Caco-2 (cell line): ENCODE results near the gene ANP32A. TPM values are rescaled to one million over a fixed set of nuclear protein-coding genes. Genes with fewer than 3 reads are reported as not detected.
A peak's percentile ranks its signal among the peaks of the same experiment; 100 is the strongest.

Source experiments
- BruUV-seq: library from RNA; stranded (reverse); fragments of 400-500 nt; replicated peaks from 2 replicates; lab custom pipeline; 2021; lab: Mats Ljungman, UMichigan
- CTCF ChIA-PET: fragments of 300-600 bp; sonication (Branson Sonifier 250); formaldehyde crosslinking; loops from one replicate; lab custom pipeline; 2022; ENCODE audit warnings: antibody characterized with exemption; lab: Charles Lee
- POLR2A ChIA-PET: fragments of 300-600 bp; sonication (Branson Sonifier 250); formaldehyde crosslinking; loops from one replicate; lab custom pipeline; 2022; ENCODE audit warnings: antibody characterized with exemption; lab: Charles Lee
- DNase-seq, 2 experiments: peaks; one replicate each; pipeline versions ENCODE4 v3.0.0 to v3.0.0-alpha.2; 2020 to 2022
- H3K27me3 ChIP-seq: replicated peaks from 2 replicates; pipeline ENCODE4 v1.6.0; 2011; ENCODE audit warnings: low read length; ENCODE audit not compliant: control insufficient read depth, insufficient read depth
- H3K36me3 ChIP-seq: 2 replicates; pipeline ENCODE4 v1.5.1; 2011; ENCODE audit warnings: low read length; ENCODE audit not compliant: control insufficient read depth, insufficient read depth
- H3K4me1 ChIP-seq: fragments of 250-450 bp; sonication (Bioruptor Pico); 2 replicates; pipeline ENCODE4 v1.5.1; 2020; ENCODE audit warnings: mild to moderate bottlenecking
- H3K4me3 ChIP-seq: 2 replicates; pipeline ENCODE4 v1.5.1; 2011; ENCODE audit warnings: low read depth, mild to moderate bottlenecking, control low read depth, low read length
- H3K9me3 ChIP-seq: fragments of 250-450 bp; sonication (Bioruptor Pico); 2 replicates; pipeline ENCODE4 v1.5.1; 2020; ENCODE audit warnings: mild to moderate bottlenecking, moderate library complexity
- H3K27ac Mint-ChIP-seq: one replicate; pipeline ENCODE4 v1.8.0; 2022; ENCODE audit warnings: mixed read lengths; ENCODE audit not compliant: unreplicated experiment
- H3K27me3 Mint-ChIP-seq: one replicate; pipeline ENCODE4 v1.8.0; 2022; ENCODE audit warnings: mixed read lengths; ENCODE audit not compliant: insufficient read depth, unreplicated experiment
- H3K36me3 Mint-ChIP-seq: one replicate; pipeline ENCODE4 v1.8.0; 2022; ENCODE audit warnings: mild to moderate bottlenecking, mixed read lengths; ENCODE audit not compliant: insufficient read depth, unreplicated experiment
- H3K4me1 Mint-ChIP-seq: one replicate; pipeline ENCODE4 v1.8.0; 2022; ENCODE audit warnings: low read depth, mixed read lengths; ENCODE audit not compliant: unreplicated experiment
- H3K4me3 Mint-ChIP-seq: one replicate; pipeline ENCODE4 v1.8.0; 2022; ENCODE audit warnings: mild to moderate bottlenecking, moderate library complexity, mixed read lengths; ENCODE audit not compliant: unreplicated experiment
- H3K9me3 Mint-ChIP-seq: one replicate; pipeline ENCODE4 v1.8.0; 2022; ENCODE audit warnings: mixed read lengths; ENCODE audit not compliant: unreplicated experiment
- intact Hi-C: fragments of 100-400 bp; cut with micrococcal nuclease; formaldehyde crosslinking; loops from one replicate; pipeline ENCODE4 v1.10.0; 2022; ENCODE audit not compliant: unreplicated experiment
- total RNA-seq: library from RNA; stranded (reverse); gene quantifications from 2 replicates; pipeline ENCODE4 v1.2.3, GENCODE V29; 2022
- TF ChIP-seq, protein P1 (sequence below), 2 experiments: fragments of 200-600 bp in 1 of 2; IDR thresholded peaks; 1 replicate in 1 of 2; 2 replicates in 1 of 2; pipeline versions ENCODE4 v1.5.1 to v1.8.0; 2011 to 2022; ENCODE audit warnings: antibody characterized with exemption in 1 of 2, control low read depth in 1 of 2, inconsistent platforms in 1 of 2, low read depth in 1 of 2, low read length in 1 of 2, mild to moderate bottlenecking in 1 of 2, moderate library complexity in 1 of 2; ENCODE audit not compliant: insufficient read depth in 1 of 2, severe bottlenecking in 1 of 2, unreplicated experiment in 1 of 2

Gene ANP32A
- total RNA-seq, 1 experiment from 2014 or later = 169 TPM

DNA sequence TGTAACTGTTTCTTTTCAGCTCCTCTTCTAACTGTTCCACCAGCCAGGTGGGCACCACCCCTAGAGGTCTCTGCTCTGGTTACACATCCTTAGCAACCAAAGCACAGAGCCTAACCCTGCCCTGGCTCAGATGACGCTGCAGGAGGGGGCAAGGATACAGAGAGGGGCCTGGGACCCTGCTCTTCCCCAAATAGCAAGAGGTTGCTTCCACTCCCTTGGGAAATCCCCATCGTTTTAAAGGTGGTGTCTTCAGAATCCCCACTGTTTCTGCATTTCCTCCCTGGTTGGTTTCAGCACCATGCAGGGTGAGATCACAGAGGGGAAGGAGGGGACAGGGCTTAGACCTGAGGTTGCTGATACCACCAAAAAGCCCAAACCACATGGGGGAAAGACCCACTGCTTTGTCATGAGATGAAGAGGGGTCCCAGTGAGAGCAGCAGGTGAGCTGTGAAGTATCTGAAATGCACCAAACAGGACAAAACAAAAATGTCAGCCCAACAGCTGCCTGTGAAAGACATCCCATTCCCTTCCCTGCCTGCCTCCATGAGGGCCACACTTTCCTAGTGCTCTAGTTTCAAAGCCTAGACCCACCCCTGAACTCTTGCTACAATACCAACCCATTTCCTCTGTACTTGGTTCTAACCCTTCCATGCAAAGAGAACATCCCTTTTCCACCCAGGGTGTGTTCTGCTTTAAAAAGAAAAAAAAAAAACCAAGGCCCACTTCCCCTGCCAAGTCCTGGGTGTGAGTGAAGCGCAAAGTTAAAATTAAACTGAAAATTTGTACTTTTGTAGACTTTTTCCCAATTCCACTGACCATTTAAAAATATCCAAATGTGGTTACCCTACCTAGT lies 29.0 kb downstream of the ANP32A start:
- Histone ChIP-seq H3K36me3 (peaks cover under 1% of the 10 kb centered on the region), H3K4me3 (no peak overlapping the region), H3K27me3 (no peaks in the 10 kb centered on the region), H3K9me3 (no peaks in the 10 kb centered on the region), H3K4me1 (peaks cover 72% of the 10 kb centered on the region)
- TF ChIP-seq, protein P1, sequence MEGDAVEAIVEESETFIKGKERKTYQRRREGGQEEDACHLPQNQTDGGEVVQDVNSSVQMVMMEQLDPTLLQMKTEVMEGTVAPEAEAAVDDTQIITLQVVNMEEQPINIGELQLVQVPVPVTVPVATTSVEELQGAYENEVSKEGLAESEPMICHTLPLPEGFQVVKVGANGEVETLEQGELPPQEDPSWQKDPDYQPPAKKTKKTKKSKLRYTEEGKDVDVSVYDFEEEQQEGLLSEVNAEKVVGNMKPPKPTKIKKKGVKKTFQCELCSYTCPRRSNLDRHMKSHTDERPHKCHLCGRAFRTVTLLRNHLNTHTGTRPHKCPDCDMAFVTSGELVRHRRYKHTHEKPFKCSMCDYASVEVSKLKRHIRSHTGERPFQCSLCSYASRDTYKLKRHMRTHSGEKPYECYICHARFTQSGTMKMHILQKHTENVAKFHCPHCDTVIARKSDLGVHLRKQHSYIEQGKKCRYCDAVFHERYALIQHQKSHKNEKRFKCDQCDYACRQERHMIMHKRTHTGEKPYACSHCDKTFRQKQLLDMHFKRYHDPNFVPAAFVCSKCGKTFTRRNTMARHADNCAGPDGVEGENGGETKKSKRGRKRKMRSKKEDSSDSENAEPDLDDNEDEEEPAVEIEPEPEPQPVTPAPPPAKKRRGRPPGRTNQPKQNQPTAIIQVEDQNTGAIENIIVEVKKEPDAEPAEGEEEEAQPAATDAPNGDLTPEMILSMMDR (IDR thresholded peaks at IDR 0.05; ENCODE audit: insufficient read depth in 1 of 2, low read depth in 1 of 2, low read length in 1 of 2, severe bottlenecking in 1 of 2, unreplicated experiment in 1 of 2) = no peak
- CTCF ChIA-PET = interaction anchor here (0.7 kb wide), 1 partner anchor 115 kb away, joined by 4 read pairs; no protein-coding TSS in a partner anchor
- Mint-ChIP-seq H3K27me3 (no peaks in the 10 kb centered on the region), H3K9me3 (no peaks in the 10 kb centered on the region), H3K4me3 (no peak overlapping the region), H3K27ac (peak overlapping the region; percentile 93), H3K4me1 (peaks cover 57% of the 10 kb centered on the region), H3K36me3 (peaks cover 36% of the 10 kb centered on the region)
- POLR2A ChIA-PET = no interaction called here
- intact Hi-C loops = no loop called here
- DNase-seq = no peak
- BruUV-seq = no TSS peak

- TF ChIP-seq, protein P1 (IDR thresholded peaks at IDR 0.05; ENCODE audit: insufficient read depth in 1 of 2, low read depth in 1 of 2, low read length in 1 of 2, severe bottlenecking in 1 of 2, unreplicated experiment in 1 of 2) = no peak
- no TSS peak for BruUV-seq
- Mint-ChIP-seq H3K4me1 (peaks cover 54% of the 10 kb centered on the region), H3K27ac (peak overlapping the region; percentile 17), H3K4me3 (no peak overlapping the region), H3K9me3 (no peaks in the 10 kb centered on the region), H3K27me3 (no peaks in the 10 kb centered on the region), H3K36me3 (peaks cover 43% of the 10 kb centered on the region)
- CTCF ChIA-PET = no interaction called here
- H3K9me3 ChIP-seq = no peaks in the 10 kb centered on the region
- intact Hi-C loops = no loop called here
- H3K36me3 ChIP-seq = peaks cover 1% of the 10 kb centered on the region; the same call in 1 of the 2 replicates
- POLR2A ChIA-PET = no interaction called here
- no peak overlapping the region for H3K4me3 ChIP-seq
- DNase-seq = no peak
- peaks cover 73% of the 10 kb centered on the region for H3K4me1 ChIP-seq
- no peaks in the 10 kb centered on the region for H3K27me3 ChIP-seq
These were observed 29.8 kb downstream of the ANP32A start for GRCh38 chr15:68790910-68791309.

- Mint-ChIP-seq H3K36me3 (peaks cover 48% of the 10 kb centered on the region), H3K27ac (peak overlapping the region; percentile 17), H3K27me3 (no peaks in the 10 kb centered on the region), H3K9me3 (no peaks in the 10 kb centered on the region), H3K4me1 (peaks cover 50% of the 10 kb centered on the region), H3K4me3 (no peak overlapping the region)
- H3K27me3 ChIP-seq = no peaks in the 10 kb centered on the region
- no TSS peak for BruUV-seq
- no peak overlapping the region for H3K4me3 ChIP-seq
- H3K4me1 ChIP-seq = peaks cover 71% of the 10 kb centered on the region
- ChIA-PET POLR2A (no interaction called here), CTCF (no interaction called here)
- DNase-seq = no peak
- no peaks in the 10 kb centered on the region for H3K9me3 ChIP-seq
- H3K36me3 ChIP-seq = peaks cover 1% of the 10 kb centered on the region; the same call in 1 of the 2 replicates
- TF ChIP-seq, protein P1 (IDR thresholded peaks at IDR 0.05; ENCODE audit: insufficient read depth in 1 of 2, low read depth in 1 of 2, low read length in 1 of 2, severe bottlenecking in 1 of 2, unreplicated experiment in 1 of 2) = no peak
- intact Hi-C loops = no loop called here
These were observed 30.5 kb downstream of the ANP32A start for GRCh38 chr15:68790242-68790575.
